Spleen (tissue), 11 donors: ENCODE results near the gene GBA2. TPM values are rescaled to one million over a fixed set of nuclear protein-coding genes. Genes with fewer than 3 reads are reported as not detected.

Experiments used
- DNase-seq: peaks from one replicate; pipeline ENCODE4 v3.0.0-alpha.2; 2020
- H3K27ac ChIP-seq, 8 donors: fragments of 200-600 bp; sonication (generic) in 7 of 8; 1 replicate in 4 of 8; 2 replicates in 4 of 8; pipeline versions ENCODE4 v1.5.0 to v1.8.0; 2016 to 2021; ENCODE audit warnings: inconsistent platforms in 4 of 8, mild to moderate bottlenecking in 4 of 8, moderate library complexity in 1 of 8
- H3K27me3 ChIP-seq, 7 donors: fragments of 200-600 bp; sonication (generic) in 6 of 7; replicated peaks in 1 of 7; 1 replicate in 4 of 7; 2 replicates in 3 of 7; pipeline versions ENCODE4 v1.5.0 to v1.8.0; 2016 to 2021; ENCODE audit warnings: inconsistent platforms in 3 of 7, mild to moderate bottlenecking in 1 of 7
- H3K36me3 ChIP-seq, 6 donors: fragments of 200-600 bp; sonication (generic) in 5 of 6; 1 replicate in 4 of 6; 2 replicates in 2 of 6; pipeline versions ENCODE4 v1.5.0 to v1.8.0; 2016 to 2021; ENCODE audit warnings: inconsistent platforms in 2 of 6
- H3K4me1 ChIP-seq, 6 donors: fragments of 200-600 bp; sonication (generic) in 5 of 6; 1 replicate in 3 of 6; 2 replicates in 3 of 6; pipeline versions ENCODE4 v1.5.0 to v1.8.0; 2016 to 2021; ENCODE audit warnings: inconsistent platforms in 3 of 6
- H3K4me3 ChIP-seq, 8 donors: fragments of 200-600 bp; sonication (generic) in 7 of 8; 1 replicate in 4 of 8; 2 replicates in 4 of 8; pipeline versions ENCODE4 v1.5.0 to v1.8.0; 2016 to 2021; ENCODE audit warnings: inconsistent platforms in 4 of 8, mild to moderate bottlenecking in 4 of 8, moderate library complexity in 2 of 8
- H3K9me3 ChIP-seq, 8 donors: fragments of 200-600 bp; sonication (generic) in 7 of 8; 1 replicate in 4 of 8; 2 replicates in 4 of 8; pipeline versions ENCODE4 v1.5.0 to v1.8.0; 2016 to 2021; ENCODE audit warnings: inconsistent platforms in 4 of 8
- CTCF ChIP-seq, 11 experiments: fragments of 200-600 bp in 7 of 11; fragments of 450-650 bp in 4 of 11; sonication (generic) in 4 of 11; IDR thresholded peaks in 8 of 11; conservative IDR thresholded peaks in 3 of 11; 1 replicate in 7 of 11; 2 replicates in 4 of 11; pipeline versions ENCODE4 v1.4.0 to v1.8.0; 2016 to 2021; ENCODE audit warnings: antibody characterized with exemption in 11 of 11, inconsistent platforms in 4 of 11, mild to moderate bottlenecking in 1 of 11
- POLR2A ChIP-seq, 3 donors: fragments of 450-650 bp; IDR thresholded peaks; one replicate each; pipeline ENCODE4 v1.5.1; 2017; ENCODE audit warnings: antibody characterized with exemption in 3 of 3, mild to moderate bottlenecking in 1 of 3
- POLR2AphosphoS5 ChIP-seq, 3 donors: sonication (generic); formaldehyde crosslinking; IDR thresholded peaks; one replicate each; pipeline ENCODE4 v1.5.1; 2017; ENCODE audit warnings: antibody characterized with exemption in 3 of 3
- WGBS, 5 donors: extraction: QIAGEN DNeasy Blood & Tissue Kit in 3 of 5; methylation state at CpG; one replicate each; pipeline versions ENCODE4 v1.1.5 to v1.1.7; 2013 to 2018; 5-methylcytosine and 5-hydroxymethylcytosine counted together
- intact Hi-C: fragments of 100-400 bp; cut with DNase I; formaldehyde crosslinking; loops from one replicate; pipeline ENCODE4 v1.15.0; 2023; ENCODE audit warnings: low total_unique reads
- polyA plus RNA-seq, 3 donors: library from polyadenylated mRNA; stranded (reverse); fragments of 200-250 nt; gene quantifications; one replicate each; pipeline ENCODE4 v1.2.1, GENCODE V29; 2013
- total RNA-seq, 7 donors: library from RNA; depleted of rRNA in 3 of 7; stranded (reverse); fragments of >200 nt in 3 of 7; fragmentation: NEBNext Ultra II Directional in 4 of 7; extraction: Animal tissue kit (Norgen Biotek cat#: 25700) in 4 of 7; gene quantifications; one replicate each; pipeline versions ENCODE4 v1.1.0 to v1.2.1, GENCODE V29; 2016 to 2021
- donor health status: healthy with polysubstance abuse.
- donor health status: DM: no; HTN: no; CAD: no; lungs with moderate emphysema.
- donor health status: DM: no; HTN: no; CAD: no.
- donor health status: Bipolar disorder and iron deficiency.
- donor health status: healthy.
- donor health status: DM: no; HTN: no; CAD: no.
- donor health status: DM: yes; HTN: yes; CAD: no.

The GBA2 gene
- total and polyA plus RNA-seq, 10 donors, result 22.8 to 111 (median 73.1) TPM

- intact Hi-C loops, result no loop called here
- Histone ChIP-seq H3K4me3 (no peak overlapping the region), H3K9me3 (no peaks in the 10 kb centered on the region), H3K4me1 (peaks cover 0 to 6% (median 0%) of the 10 kb centered on the region in 6 donors), H3K36me3 (peaks cover 27 to 100% (median 100%) of the 10 kb centered on the region in 6 donors), H3K27me3 (no peaks in the 10 kb centered on the region), H3K27ac (peak overlapping the region in 1 of 8 donors; percentile 23)
- 82 to 93% (median 86%) methylated on average over 21 of the region's 21 CpGs for WGBS, 5 donors
- DNase-seq, result no peak
- peak in 1 of 3 donors; percentile 24 for TF ChIP-seq POLR2AphosphoS5 (IDR thresholded peaks at IDR 0.05)
- TF ChIP-seq CTCF (IDR thresholded peaks at IDR 0.05 in 8 of 11, conservative IDR thresholded peaks at IDR 0.05 in 3 of 11), result no peak
These were observed 37.3 kb downstream of the GBA2 start for GRCh38 chr9:35711501-35712428.

- Histone ChIP-seq H3K27ac (no peak overlapping the region), H3K27me3 (no peaks in the 10 kb centered on the region), H3K36me3 (peaks cover 35 to 100% (median 100%) of the 10 kb centered on the region in 6 donors), H3K4me1 (peaks cover 0 to 9% (median 0%) of the 10 kb centered on the region in 6 donors), H3K4me3 (no peak overlapping the region), H3K9me3 (no peaks in the 10 kb centered on the region)
- TF ChIP-seq CTCF (IDR thresholded peaks at IDR 0.05 in 8 of 11, conservative IDR thresholded peaks at IDR 0.05 in 3 of 11) (no peak), POLR2AphosphoS5 (IDR thresholded peaks at IDR 0.05) (peak in 1 of 3 donors; percentile 21), POLR2A (IDR thresholded peaks at IDR 0.05) (no peak)
- WGBS, 5 donors, result 81 to 94% (median 88%) methylated on average over 7 of the region's 7 CpGs
- intact Hi-C loops, result no loop called here
- DNase-seq, result no peak
These were observed 38.1 kb downstream of the GBA2 start for GRCh38 chr9:35710818-35711500.

GRCh38 chr9:35708146-35708545 lies 40.9 kb downstream of the GBA2 start:
- Histone ChIP-seq H3K27me3 (no peaks in the 10 kb centered on the region), H3K9me3 (no peaks in the 10 kb centered on the region), H3K4me1 (peaks cover 0 to 30% (median 11%) of the 10 kb centered on the region in 6 donors), H3K27ac (no peak overlapping the region), H3K4me3 (no peak overlapping the region), H3K36me3 (peaks cover 37 to 100% (median 100%) of the 10 kb centered on the region in 6 donors)
- TF ChIP-seq POLR2AphosphoS5 (IDR thresholded peaks at IDR 0.05), result no peak
- TF ChIP-seq POLR2A (IDR thresholded peaks at IDR 0.05), result no peak
- no peak for TF ChIP-seq CTCF (IDR thresholded peaks at IDR 0.05 in 8 of 11, conservative IDR thresholded peaks at IDR 0.05 in 3 of 11)
- WGBS, 5 donors, result 96 to 99% (median 97%) methylated on average over 4 of the region's 4 CpGs
- DNase-seq, result no peak
- intact Hi-C loops, result no loop called here

GRCh38 chr9:35706951-35707350 lies 42.1 kb downstream of the GBA2 start:
- no peak for DNase-seq
- Histone ChIP-seq H3K9me3 (no peaks in the 10 kb centered on the region), H3K27ac (peak overlapping the region in 3 of 8 donors; percentile 56 to 72 (median 61)), H3K27me3 (no peaks in the 10 kb centered on the region), H3K4me1 (peaks cover 0 to 30% (median 11%) of the 10 kb centered on the region in 6 donors), H3K36me3 (peaks cover 42 to 100% (median 100%) of the 10 kb centered on the region in 6 donors), H3K4me3 (no peak overlapping the region)
- intact Hi-C loops, result no loop called here
- 84 to 97% (median 93%) methylated on average over 10 of the region's 10 CpGs for whole genome bisulfite sequencing, 5 donors
- TF ChIP-seq CTCF (IDR thresholded peaks at IDR 0.05 in 8 of 11, conservative IDR thresholded peaks at IDR 0.05 in 3 of 11), result no peak
- peak in 2 of 3 donors; percentile 32 to 69 for TF ChIP-seq POLR2AphosphoS5 (IDR thresholded peaks at IDR 0.05)
